Cerebellar nuclear complex (tissue), 1 donor: Measurements from ENCODE around the gene RPL27A.

Source experiments
- DNase-seq, 2 experiments: peaks; one replicate each; lab custom pipeline; 2025; lab: John Stamatoyannopoulos, UW

RPL27A gene

DNA sequence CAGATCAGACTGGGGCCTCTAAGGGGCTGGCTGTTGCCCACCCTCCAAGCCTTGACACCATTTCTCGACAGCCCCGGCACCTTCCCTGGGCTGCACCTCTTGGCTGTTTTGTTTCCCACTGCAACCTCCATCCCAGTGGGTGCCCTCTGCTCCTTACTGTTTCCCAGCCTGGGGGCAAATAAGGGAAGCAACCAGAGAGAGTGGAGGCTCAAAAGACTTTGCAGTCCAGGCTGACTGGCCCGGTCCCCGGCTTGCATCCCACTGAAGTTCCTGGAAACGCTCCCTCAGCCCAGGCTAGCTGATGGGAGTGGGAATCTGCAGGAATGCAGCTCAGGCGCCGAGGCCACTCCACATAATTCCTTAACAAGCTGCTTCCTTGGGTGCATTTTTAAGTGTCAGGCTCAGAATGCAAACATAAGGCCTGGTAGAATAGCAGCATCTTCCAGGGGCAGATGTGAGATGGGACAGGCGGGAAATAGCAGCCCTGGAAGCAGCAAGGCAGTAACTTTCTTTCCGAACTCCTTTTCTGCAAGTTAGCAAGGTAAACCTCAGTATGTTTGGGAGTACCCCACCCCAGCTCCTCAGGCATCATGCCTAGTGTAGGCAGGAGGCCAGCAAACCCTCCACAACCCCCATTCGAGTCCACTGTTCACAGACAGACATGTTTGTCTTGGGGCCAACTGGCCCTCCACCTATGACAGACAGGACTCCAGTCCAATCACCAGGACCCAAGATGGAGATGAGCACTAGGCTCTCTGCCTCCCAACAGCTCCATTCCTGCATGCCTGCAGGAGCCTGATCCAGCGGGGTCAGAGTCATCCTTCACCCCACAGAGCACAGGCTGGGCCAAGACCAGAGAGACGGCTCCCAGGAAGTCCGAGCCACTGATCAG is 39.3 kb downstream of the RPL27A start:
- no peak for DNase-seq

DNA sequence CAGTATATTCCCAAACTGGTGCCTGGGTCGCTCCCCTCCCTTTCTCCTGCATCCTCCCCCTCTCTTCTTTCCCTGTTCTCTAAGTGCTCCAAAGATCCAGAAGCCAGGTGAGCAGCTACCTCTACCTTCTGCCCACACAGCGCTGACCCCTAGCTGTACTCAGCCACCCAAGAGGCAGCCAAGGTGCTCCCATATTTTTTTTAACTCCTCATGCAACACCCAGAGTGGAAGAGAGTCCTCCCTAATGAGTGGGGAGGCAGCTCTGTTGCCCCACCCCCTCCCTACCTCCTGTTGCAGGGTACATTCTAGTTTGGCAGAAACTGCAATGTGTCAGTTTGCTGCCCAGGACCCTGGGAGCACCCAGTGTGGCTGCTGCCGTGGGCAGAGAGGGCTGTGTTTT is 40.2 kb downstream of the RPL27A start:
- no peak for DNase-seq

DNA sequence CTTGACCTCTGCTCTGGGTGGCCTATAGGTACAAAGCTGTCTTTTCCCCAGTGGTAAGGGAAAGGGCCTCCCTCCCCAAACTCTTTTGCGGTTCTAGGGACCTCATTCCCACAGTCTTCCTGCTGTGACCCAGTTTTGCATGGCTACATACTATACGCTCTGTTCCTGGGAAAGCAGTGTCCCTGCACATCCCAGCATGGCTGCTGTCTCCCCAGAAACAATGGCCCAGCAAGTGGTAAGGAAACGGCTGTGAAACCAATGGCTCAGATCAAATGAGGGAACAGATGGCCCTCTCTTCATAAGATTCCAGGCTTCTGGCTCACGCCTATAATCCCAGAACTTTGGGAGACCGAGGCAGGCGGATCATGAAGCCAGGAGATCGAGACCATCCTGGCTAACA is 41.1 kb downstream of the RPL27A start:
- DNase-seq: no peak

DNA sequence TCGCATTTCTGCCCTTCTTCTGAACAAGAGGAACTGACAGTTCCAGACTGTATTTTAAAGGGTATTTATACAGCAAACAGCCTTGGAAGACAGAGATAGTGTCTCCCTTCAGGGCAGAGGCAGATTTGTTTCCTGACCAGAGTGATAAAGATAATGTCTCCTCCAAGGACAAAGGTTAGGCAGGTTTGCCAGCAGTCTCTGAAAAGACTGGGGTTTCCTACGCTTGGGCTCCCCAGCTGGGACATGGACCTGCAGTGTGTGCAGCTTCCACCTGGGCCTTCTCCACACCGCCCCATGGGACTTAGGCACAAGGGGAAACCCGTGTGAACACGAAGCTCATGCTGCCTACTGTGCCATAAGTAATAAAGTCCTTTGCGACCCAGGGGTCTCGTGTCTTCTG is 42.1 kb downstream of the RPL27A start:
- DNase-seq: no peak

DNA sequence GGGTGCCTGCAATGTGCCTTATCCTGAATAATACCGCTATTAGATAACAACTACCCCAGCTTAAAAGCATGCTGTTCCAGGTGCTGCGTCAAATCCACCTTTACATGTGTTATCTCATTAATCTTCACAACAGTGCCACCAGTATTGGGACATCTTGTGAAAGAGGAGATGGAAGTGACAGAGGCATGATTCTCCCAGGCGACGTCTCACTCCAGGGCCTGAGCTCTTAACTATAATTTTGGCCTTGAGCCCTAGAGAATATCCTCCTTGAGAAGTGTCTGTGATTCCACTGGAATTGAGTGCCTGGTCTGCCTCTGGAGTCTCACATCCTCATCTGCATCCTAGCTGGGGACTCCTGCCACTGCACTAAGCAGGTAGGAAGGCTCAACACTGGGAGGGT is 43.8 kb downstream of the RPL27A start:
- no peak for DNase-seq

DNA sequence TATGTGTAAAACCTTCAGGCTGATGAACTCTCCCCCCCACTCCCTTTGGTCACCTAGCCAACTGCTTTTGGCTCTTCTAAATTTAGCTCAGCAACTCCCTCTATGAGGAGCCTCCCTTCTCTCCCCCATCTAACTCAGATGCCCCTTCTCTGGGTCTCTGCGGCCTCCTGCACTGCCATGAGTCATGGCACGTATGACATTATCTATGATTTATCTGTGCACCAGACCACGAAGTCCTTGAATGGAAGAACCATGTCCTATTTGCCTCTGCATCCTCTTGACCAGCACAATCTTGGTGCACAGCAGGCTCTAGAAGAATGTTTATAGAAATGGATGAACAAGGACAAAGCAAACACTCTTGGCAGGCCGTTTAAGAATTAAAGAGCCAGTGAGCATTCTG is 46.0 kb downstream of the RPL27A start:
- DNase-seq: no peak

DNA sequence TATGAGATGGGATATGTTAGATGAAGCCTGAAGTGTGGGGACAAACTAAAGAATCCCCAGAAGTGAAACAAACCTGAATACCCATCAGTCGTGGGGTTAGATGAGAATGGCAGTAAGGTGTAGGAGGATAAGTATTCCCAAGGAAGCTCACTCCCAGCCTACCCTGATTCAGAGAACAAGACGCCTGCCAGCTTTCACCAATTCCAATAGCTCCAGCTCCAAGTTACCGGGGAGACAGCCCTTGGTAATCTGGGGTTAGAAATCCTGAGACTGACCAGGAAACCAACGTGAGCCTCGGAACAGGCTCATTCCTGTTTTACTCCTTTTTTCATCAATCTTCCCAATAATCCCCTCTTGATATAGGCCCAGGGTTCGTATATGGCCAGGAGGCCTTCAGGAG is 46.5 kb downstream of the RPL27A start:
- DNase-seq: no peak

DNA sequence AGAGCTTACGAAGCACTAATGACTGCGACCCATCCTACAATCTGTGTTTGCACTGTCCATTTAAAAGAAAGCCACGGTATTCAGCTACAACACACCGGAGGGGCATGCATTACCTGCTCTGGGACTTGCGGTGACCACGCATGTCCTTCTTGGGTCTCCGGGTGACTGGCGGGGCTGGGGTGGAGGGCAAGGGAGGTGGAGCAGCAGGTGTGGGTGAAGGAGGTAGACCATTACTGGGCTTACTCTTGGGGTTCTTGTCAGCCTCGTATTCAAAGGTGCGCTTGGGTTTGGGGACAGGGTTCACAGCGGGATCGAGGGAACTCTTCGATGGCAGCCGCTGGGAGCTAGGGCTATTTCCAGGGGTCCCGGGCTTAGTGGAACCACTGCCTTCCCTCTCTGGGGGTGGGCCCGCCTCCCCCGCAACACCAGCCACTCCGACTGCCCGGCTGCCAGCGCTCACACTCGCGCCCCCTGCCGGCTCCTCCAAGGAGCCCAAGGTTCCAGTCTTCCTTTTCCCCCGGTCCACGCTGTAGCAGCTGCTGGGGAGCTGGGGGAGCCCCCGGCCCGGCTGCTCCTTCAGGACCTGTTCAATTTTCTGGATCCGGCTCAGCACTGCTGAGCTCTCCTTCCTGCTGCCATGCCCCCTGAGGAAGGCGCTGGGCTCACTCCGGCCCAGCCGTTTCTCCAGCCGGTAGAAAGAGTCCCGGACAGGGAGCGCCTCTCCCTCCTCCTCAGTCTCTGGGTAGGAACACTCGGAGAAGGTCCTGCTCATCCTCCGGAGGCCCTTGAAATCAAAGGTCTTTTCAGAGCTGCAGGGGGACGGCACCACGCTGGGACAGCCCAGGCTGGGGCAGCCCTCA is 47.5 kb downstream of the RPL27A start:
- no peak for DNase-seq

DNA sequence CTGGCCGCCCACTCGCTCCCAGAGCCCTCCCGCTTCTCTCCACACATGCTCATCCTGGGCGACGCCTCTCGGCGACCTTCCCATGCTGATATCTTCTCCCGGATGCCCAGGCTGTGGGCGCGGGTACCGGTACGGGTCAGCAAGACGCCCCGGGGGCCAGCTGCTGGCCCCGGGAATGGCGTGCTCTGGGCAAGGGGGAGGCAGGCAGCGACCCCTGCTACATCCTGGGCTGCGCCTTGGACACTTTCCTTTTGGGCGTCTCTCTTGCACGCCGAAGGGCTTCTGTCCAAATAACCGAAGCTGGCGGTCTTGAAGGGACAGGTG is 48.1 kb downstream of the RPL27A start:
- no peak for DNase-seq

DNA sequence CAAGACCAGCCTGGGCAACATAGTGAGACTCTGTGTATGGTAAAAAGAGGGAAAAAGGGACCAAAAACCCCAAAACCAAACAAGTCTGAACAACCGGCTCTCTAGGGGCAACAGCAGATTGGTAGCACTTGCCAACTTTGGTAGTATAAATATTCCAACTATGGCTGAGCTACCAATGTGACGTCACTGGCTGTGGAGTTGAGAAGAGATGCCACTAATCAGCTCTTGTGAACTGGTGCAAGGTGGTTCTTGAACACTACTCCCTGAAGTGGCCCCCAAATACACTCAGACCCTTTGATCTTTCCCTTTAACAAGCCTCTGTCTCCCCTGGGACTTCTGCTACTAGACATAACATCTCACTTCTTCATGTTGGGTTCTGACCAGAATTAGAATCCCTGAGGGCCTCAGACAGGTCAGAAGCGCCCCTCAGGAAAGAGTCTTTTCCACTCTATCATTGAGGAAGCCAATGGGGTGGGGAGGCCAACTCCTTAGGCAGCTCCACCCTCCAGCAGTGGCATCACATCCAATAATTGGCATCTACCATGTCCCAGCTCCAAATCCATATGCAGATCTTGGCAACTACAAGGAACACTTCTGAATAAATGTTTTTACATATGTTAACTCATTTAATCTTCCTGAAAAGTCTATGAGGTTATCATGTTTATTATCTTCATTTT is 49.2 kb downstream of the RPL27A start:
- DNase-seq: no peak

DNA sequence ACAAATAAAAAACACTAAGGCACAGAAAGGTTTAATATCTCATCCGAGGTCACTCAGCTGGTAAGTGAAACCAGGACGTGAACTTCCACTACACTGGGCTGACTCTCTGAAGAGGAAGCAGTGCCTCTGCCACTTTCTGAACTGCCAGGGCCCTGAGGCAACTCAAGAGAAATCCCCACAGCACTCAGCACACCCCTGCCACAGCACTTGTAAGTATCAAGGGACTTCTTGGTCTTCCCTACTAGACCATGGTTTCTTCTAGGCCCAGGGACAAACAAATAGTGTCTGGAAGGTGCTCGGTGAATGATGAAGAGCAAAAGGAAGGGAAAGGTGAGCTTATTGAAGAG is 49.7 kb downstream of the RPL27A start:
- no peak for DNase-seq

DNA sequence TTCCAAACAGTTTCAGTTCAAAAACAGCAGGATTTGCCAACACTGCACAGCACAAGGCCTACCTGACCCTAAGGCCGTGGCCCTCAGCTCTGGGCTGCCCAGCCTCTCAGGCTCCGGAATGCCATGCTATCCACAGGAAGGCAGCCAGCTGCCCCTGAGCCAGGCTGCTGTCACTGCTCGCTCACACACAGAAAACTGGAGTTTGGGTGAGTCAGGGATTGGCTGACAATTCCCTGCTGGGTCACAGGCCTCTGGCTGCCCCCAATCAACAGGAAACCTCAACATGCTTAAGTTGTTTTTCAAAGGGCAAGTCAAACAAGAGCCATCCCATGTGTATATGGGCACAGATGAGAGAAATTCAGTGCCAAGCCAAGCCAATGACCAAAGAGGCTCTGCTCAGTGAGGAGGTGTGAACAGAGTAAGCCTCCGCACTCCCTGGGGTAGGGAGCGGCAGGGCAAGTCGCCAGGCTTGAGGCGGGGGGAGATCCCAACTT is 50.2 kb downstream of the RPL27A start:
- no peak for DNase-seq

DNA sequence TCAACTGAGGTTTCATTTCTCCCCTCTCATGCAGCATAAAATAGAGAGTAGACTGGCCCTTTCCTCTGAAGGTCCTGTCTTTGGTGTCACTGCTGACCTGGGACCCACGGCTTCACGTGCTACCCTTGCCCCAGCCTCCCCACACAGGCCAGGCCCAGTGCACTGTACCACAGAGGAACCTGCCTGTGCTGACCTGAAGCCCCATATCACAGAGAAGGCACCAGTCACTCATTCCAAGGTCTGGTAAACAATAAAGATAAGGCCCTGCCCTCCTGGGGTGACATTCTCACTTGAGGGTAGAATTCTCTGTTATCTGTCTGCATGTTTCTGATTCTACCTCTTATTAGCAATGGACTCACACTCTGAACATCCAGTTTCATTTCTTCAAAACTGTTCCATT is 51.3 kb downstream of the RPL27A start:
- DNase-seq: no peak

DNA sequence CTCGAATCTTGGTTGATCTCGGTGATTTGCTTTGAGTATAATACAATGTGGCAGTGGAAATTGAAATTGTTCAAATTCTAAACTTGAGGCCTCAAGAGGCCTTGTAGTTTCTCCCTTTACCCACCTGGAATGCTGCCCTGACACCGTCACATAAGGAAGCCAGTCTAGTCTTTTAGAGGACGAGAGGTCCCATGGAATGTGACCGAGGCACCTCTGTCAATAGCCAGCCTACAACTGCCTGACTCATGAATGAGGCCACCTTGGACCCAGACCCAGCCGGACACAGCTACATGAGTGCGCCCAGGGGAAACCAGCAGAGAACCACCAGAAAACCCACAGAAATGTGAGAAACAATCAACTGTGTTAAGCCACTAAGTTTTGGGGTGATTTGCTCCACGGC is 52.5 kb downstream of the RPL27A start:
- DNase-seq: no peak

DNA sequence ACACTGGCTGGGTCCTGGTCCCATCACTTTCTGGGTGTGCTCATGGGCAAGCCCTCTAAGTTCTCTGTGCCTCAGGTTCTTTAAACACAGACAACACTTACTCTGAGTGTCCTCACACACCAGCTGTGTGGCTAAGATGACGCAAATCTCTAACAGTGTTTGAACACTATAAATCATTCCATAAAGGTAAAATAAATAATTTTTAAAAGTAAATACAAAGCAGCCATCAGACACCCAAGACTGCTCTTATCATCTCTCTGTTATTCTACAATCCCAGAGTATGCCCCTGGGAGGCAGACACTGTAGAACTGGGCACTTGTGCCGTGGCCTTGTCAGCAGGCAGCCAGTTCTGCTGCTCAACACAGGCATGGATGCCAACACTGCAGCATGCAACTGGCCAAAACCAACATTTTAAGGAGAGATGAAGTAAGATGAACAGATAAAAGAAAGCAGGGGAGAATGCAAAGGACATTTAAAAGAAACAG is 56.8 kb downstream of the RPL27A start:
- no peak for DNase-seq
